ENCODE results near the gene STX18. TPM values are rescaled to one million over a fixed set of nuclear protein-coding genes. Genes with fewer than 3 reads are reported as not detected.
A peak's percentile ranks its signal among the peaks of the same experiment; 100 is the strongest.

STX18 gene
- total RNA-seq, 1 donor from 2014 or later: 36.5 TPM

DNA sequence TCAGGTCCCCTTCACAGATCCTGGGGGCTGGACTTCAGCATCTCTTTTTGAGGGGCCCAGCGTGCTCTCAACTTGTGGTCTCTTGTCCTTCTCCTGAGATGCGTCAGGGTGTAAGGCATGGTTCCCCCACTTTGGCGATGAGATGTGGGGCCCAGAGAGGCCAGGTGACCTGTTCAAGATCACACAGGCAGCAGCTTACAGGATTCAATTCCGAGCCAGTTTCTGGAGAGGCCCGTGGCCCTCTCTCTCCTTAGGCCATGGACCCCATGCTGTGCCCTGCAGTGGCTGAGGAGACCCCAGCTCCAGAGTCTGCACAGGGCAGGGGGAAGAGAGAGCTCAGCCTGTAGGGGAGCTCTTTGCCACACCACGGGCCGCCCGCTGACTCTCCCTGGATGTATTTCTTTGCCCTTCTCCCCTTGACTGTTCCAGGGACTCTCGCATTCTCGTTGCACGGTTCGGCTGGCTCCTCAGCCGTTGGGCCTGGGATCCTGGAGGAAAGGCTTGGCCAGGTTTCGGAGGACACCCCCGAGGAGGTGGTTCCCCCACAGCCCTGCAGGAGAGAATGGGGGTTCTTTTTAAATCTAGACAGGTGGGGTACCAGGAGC, 136.4 kb downstream of the STX18 start:
- ATAC-seq: no peak
- TF ChIP-seq, protein P1, sequence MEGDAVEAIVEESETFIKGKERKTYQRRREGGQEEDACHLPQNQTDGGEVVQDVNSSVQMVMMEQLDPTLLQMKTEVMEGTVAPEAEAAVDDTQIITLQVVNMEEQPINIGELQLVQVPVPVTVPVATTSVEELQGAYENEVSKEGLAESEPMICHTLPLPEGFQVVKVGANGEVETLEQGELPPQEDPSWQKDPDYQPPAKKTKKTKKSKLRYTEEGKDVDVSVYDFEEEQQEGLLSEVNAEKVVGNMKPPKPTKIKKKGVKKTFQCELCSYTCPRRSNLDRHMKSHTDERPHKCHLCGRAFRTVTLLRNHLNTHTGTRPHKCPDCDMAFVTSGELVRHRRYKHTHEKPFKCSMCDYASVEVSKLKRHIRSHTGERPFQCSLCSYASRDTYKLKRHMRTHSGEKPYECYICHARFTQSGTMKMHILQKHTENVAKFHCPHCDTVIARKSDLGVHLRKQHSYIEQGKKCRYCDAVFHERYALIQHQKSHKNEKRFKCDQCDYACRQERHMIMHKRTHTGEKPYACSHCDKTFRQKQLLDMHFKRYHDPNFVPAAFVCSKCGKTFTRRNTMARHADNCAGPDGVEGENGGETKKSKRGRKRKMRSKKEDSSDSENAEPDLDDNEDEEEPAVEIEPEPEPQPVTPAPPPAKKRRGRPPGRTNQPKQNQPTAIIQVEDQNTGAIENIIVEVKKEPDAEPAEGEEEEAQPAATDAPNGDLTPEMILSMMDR (IDR thresholded peaks at IDR 0.05): no peak
- DNase-seq: no peak
- intact Hi-C loops (cut with DNase I): no loop called here
- Histone ChIP-seq H3K36me3 (no peaks in the 10 kb centered on the region), H3K27ac (no peak overlapping the region), H3K4me3 (no peak overlapping the region), H3K4me1 (no peaks in the 10 kb centered on the region), H3K9me3 (no peaks in the 10 kb centered on the region), H3K27me3 (ENCODE audit: low read depth) (peaks cover 12% of the 10 kb centered on the region)

- intact Hi-C loops (cut with DNase I): no loop called here
- no peak overlapping the region for H3K4me3 ChIP-seq
- H3K27me3 ChIP-seq (ENCODE audit: low read depth): peaks cover 12% of the 10 kb centered on the region
- DNase-seq (no peak), ATAC-seq (no peak)
- no peaks in the 10 kb centered on the region for H3K4me1 ChIP-seq
- no peaks in the 10 kb centered on the region for H3K36me3 ChIP-seq
- TF ChIP-seq, protein P1 (IDR thresholded peaks at IDR 0.05): no peak
- H3K9me3 ChIP-seq: no peaks in the 10 kb centered on the region
- no peak overlapping the region for H3K27ac ChIP-seq
These were observed 138.9 kb downstream of the STX18 start for GRCh38 chr4:4402966-4403365.

- H3K4me3 ChIP-seq: no peak overlapping the region
- DNase-seq (no peak), ATAC-seq (no peak)
- no peaks in the 10 kb centered on the region for H3K9me3 ChIP-seq
- TF ChIP-seq, protein P1 (IDR thresholded peaks at IDR 0.05): no peak
- H3K36me3 ChIP-seq: no peaks in the 10 kb centered on the region
- no peaks in the 10 kb centered on the region for H3K4me1 ChIP-seq
- peaks cover 12% of the 10 kb centered on the region for H3K27me3 ChIP-seq (ENCODE audit: low read depth)
- intact Hi-C loops (cut with DNase I): no loop called here
- no peak overlapping the region for H3K27ac ChIP-seq
These were observed 140.8 kb downstream of the STX18 start for GRCh38 chr4:4401036-4401435.

DNA sequence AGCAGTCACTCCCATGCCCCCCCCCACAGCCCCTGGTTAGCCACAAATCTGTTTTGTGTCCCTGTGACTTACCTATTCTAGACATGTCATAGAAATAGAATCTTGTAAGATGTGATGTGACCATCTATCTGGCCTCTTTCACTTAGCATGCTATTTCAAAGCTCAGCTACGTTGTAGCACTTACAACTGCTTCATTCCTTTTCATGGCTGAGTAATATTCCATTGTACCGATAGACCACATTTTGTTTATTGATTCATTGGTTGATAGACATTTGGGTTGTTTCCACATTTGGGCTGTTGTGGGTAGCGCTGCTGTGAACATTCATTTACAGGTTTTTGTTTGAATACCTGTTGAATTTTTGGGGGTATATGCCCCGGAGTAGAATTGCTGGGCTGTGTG, 143.4 kb downstream of the STX18 start:
- Histone ChIP-seq H3K4me3 (no peak overlapping the region), H3K36me3 (no peaks in the 10 kb centered on the region), H3K9me3 (no peaks in the 10 kb centered on the region), H3K27me3 (ENCODE audit: low read depth) (peaks cover 8% of the 10 kb centered on the region), H3K27ac (no peak overlapping the region), H3K4me1 (no peaks in the 10 kb centered on the region)
- intact Hi-C loops (cut with DNase I): no loop called here
- ATAC-seq (no peak), DNase-seq (peak; percentile 3)
- TF ChIP-seq, protein P1 (IDR thresholded peaks at IDR 0.05): no peak

- Histone ChIP-seq H3K27ac (no peak overlapping the region), H3K4me3 (no peak overlapping the region), H3K4me1 (no peaks in the 10 kb centered on the region), H3K9me3 (no peaks in the 10 kb centered on the region), H3K27me3 (ENCODE audit: low read depth) (peaks cover 8% of the 10 kb centered on the region), H3K36me3 (no peaks in the 10 kb centered on the region)
- no peak for ATAC-seq
- intact Hi-C loops (cut with DNase I): no loop called here
- TF ChIP-seq, protein P1 (IDR thresholded peaks at IDR 0.05): no peak
- peak; percentile 30 for DNase-seq
These were observed 144.4 kb downstream of the STX18 start for GRCh38 chr4:4397441-4397819.

All from lower lobe of right lung (tissue), 2 donors.